ENCODE data around the gene FCRL4. TPM values are rescaled to one million over a fixed set of nuclear protein-coding genes. Genes with fewer than 3 reads are reported as not detected.

FCRL4 gene
- total and polyA plus RNA-seq, 7 donors: 0.96 TPM; not detected in 6

DNA sequence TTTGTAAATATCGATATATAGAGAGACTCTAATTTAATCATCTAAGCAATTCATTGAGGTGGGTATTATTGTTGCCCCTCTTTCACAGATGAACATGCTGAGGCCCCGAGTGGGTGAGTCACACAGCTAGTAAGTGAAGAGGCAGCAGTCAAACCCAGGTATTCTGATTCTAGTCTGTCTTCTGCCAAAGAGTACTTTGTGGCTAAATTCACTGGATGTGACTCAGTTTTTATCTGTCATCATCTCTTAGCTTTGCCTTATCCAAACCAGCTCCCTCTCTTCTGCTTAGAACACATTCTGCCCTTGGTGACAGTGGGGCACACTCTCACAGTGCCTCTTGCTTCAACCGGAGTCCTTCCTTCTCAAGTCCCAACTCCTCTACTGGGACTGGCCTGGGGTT lies 57.0 kb downstream of the FCRL4 start:
- intact Hi-C loops (cut with DNase I): no loop called here

DNA sequence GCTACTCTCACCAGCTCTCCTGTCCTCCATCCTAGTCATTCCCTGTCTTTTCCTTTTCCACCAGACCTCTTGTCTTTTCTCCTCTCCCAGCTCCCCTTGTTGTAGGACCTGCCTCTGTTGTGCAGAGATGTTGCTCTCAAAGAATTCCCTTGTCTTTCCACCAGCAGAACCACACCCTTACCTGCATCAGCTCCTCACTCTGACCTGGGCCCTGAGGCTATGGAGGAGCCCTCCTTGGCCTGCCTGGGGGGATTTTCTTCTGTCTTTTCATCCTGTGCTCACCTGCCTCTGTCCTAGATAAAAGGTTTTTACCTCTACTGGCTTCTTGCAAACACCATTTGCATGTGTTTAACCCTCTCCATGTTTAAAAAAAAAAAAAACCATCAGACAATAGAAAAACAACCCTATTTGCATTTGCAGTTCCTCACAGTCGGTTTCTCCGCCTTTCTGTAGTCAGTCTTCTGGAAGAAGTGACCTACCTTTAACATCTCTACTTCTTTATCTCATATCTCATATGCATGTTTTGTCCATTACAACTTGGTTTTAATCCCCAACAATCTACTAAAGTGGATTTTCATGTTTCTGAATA lies 57.6 kb downstream of the FCRL4 start:
- intact Hi-C loops (cut with DNase I): no loop called here
- Histone ChIP-seq H3K27me3 (no peaks in the 10 kb centered on the region), H3K9me3 (no peaks in the 10 kb centered on the region), H3K36me3 (no peaks in the 10 kb centered on the region), H3K27ac (no peak overlapping the region), H3K4me1 (no peaks in the 10 kb centered on the region), H3K4me3 (no peak overlapping the region)
- DNase-seq: no peak
- 27 to 32% methylated on average over 2 of the region's 2 CpGs for WGBS, 2 donors
- TF ChIP-seq EP300 (IDR thresholded peaks at IDR 0.05): no peak
- TF ChIP-seq POLR2A (IDR thresholded peaks at IDR 0.05): no peak
- TF ChIP-seq POLR2AphosphoS5 (IDR thresholded peaks at IDR 0.05): no peak
- TF ChIP-seq, protein P1, sequence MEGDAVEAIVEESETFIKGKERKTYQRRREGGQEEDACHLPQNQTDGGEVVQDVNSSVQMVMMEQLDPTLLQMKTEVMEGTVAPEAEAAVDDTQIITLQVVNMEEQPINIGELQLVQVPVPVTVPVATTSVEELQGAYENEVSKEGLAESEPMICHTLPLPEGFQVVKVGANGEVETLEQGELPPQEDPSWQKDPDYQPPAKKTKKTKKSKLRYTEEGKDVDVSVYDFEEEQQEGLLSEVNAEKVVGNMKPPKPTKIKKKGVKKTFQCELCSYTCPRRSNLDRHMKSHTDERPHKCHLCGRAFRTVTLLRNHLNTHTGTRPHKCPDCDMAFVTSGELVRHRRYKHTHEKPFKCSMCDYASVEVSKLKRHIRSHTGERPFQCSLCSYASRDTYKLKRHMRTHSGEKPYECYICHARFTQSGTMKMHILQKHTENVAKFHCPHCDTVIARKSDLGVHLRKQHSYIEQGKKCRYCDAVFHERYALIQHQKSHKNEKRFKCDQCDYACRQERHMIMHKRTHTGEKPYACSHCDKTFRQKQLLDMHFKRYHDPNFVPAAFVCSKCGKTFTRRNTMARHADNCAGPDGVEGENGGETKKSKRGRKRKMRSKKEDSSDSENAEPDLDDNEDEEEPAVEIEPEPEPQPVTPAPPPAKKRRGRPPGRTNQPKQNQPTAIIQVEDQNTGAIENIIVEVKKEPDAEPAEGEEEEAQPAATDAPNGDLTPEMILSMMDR (IDR thresholded peaks at IDR 0.05): no peak

More for the DNA sequence above, 57.0 kb downstream of the FCRL4 start:
- H3K36me3 ChIP-seq: no peaks in the 10 kb centered on the region
- H3K9me3 ChIP-seq: no peaks in the 10 kb centered on the region
- no peaks in the 10 kb centered on the region for H3K4me1 ChIP-seq
- no peak for DNase-seq
- 68 to 78% methylated on average over 3 of the region's 3 CpGs for WGBS, 2 donors
- no peak overlapping the region for H3K27ac ChIP-seq
- no peaks in the 10 kb centered on the region for H3K27me3 ChIP-seq
- no peak overlapping the region for H3K4me3 ChIP-seq
- TF ChIP-seq POLR2A (IDR thresholded peaks at IDR 0.05): no peak
- TF ChIP-seq POLR2AphosphoS5 (IDR thresholded peaks at IDR 0.05): no peak
- TF ChIP-seq, protein P1 (IDR thresholded peaks at IDR 0.05): no peak
- TF ChIP-seq EP300 (IDR thresholded peaks at IDR 0.05): no peak

DNA sequence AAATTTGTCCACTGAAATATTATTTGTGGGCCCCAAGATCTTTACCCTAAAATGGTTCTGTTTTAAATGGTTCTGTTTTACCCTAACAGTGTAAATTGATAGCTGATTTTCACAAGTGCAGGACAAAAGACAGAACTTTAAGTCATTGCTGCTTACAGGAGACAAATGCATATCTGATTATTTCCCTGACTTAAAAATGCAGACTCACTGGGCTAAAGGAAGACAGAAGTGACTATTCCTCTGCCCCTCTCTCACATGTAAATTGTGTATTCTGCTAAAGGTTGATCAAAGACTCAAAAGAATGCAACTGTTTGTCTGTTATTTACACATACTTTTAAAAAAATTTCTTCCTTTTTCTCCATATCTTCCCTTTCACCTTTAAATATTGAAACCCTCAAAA lies 58.3 kb downstream of the FCRL4 start:
- TF ChIP-seq POLR2AphosphoS5 (IDR thresholded peaks at IDR 0.05) (no peak), EP300 (IDR thresholded peaks at IDR 0.05) (no peak), POLR2A (IDR thresholded peaks at IDR 0.05) (no peak)
- TF ChIP-seq, protein P1 (IDR thresholded peaks at IDR 0.05): no peak
- intact Hi-C loops (cut with DNase I): no loop called here

DNA sequence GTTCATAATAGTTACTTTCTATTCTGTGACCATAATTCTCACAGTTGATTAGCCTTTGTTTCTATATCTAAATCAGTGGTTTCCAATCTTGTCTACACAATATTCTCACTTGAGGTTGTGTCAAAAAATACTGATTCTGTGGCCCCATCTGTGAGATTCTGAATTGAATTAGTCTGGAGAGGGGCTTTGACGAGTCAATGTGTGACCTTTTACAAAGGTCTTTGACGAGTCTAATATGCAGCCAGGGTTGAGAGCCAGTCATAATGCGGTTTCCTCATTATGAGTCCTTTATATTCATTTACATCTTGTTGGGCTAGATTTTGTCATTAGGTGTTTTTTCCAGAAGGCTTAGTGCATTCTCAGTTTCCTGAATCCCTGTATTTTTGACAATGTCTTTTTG lies 65.3 kb downstream of the FCRL4 start:
- Histone ChIP-seq H3K4me1 (no peaks in the 10 kb centered on the region), H3K27me3 (no peaks in the 10 kb centered on the region), H3K9me3 (no peaks in the 10 kb centered on the region), H3K4me3 (no peak overlapping the region), H3K36me3 (no peaks in the 10 kb centered on the region), H3K27ac (no peak overlapping the region)
- no peak for DNase-seq
- WGBS, 2 donors: 82 to 84% methylated on average over 3 of the region's 3 CpGs
- intact Hi-C loops (cut with DNase I): no loop called here
- TF ChIP-seq EP300 (IDR thresholded peaks at IDR 0.05) (no peak), POLR2AphosphoS5 (IDR thresholded peaks at IDR 0.05) (no peak), POLR2A (IDR thresholded peaks at IDR 0.05) (no peak)
- TF ChIP-seq, protein P1 (IDR thresholded peaks at IDR 0.05): no peak

More for the DNA sequence above, 58.3 kb downstream of the FCRL4 start:
- Histone ChIP-seq H3K9me3 (no peaks in the 10 kb centered on the region), H3K36me3 (no peaks in the 10 kb centered on the region), H3K27me3 (no peaks in the 10 kb centered on the region), H3K4me1 (no peaks in the 10 kb centered on the region), H3K27ac (no peak overlapping the region), H3K4me3 (no peak overlapping the region)
- DNase-seq: no peak

All from sigmoid colon (tissue), 7 donors.